Thyroid gland (tissue), 4 donors: Measurements from ENCODE around the gene MBTPS2.

Source experiments
- CTCF ChIP-seq, 6 experiments: fragments of 200-600 bp in 3 of 6; fragments of 450-650 bp in 3 of 6; sonication (generic) in 3 of 6; IDR thresholded peaks; one replicate each; pipeline ENCODE4 v1.5.1; 2016 to 2019; ENCODE audit warnings: antibody characterized with exemption in 6 of 6, mild to moderate bottlenecking in 2 of 6, inconsistent platforms in 1 of 6, moderate library complexity in 1 of 6
- POLR2A ChIP-seq, 2 donors: fragments of 450-650 bp; IDR thresholded peaks; one replicate each; pipeline ENCODE4 v1.6.1; 2017; ENCODE audit warnings: antibody characterized with exemption in 2 of 2, mild to moderate bottlenecking in 2 of 2, moderate library complexity in 1 of 2

- no peak for TF ChIP-seq CTCF (IDR thresholded peaks at IDR 0.05)
- TF ChIP-seq POLR2A (IDR thresholded peaks at IDR 0.05), result no peak
Measured at GRCh38 chrX:21912220-21912619, 72.8 kb downstream of the MBTPS2 start.
